Neural progenitor cell (in vitro differentiated cells): ENCODE measurements around the gene RBFOX1. TPM values are rescaled to one million over a fixed set of nuclear protein-coding genes. Genes with fewer than 3 reads are reported as not detected.

ENCODE experiments used
- DNase-seq: peaks from one replicate; pipeline ENCODE4 v3.0.0-alpha.2; 2016; ENCODE audit warnings: low spot score
- H2AFZ ChIP-seq: fragments of 200-600 bp; sonication (generic); replicated peaks from 2 replicates; pipeline ENCODE4 v1.6.1; 2016; ENCODE audit warnings: antibody characterized with exemption
- H3F3A ChIP-seq: fragments of 200-600 bp; sonication (generic); 2 replicates; pipeline ENCODE4 v1.6.1; 2016; ENCODE audit warnings: antibody characterized with exemption, low read depth
- H3K27ac ChIP-seq: fragments of 200-600 bp; sonication (generic); 2 replicates; pipeline ENCODE4 v1.5.1; 2016; ENCODE audit warnings: mild to moderate bottlenecking
- H3K27me3 ChIP-seq: fragments of 200-600 bp; sonication (generic); 2 replicates; pipeline ENCODE4 v1.6.1; 2016; ENCODE audit warnings: mild to moderate bottlenecking, moderate library complexity
- H3K36me3 ChIP-seq: fragments of 200-600 bp; sonication (generic); 2 replicates; pipeline ENCODE4 v1.5.1; 2016
- H3K4me1 ChIP-seq: fragments of 200-600 bp; sonication (generic); 2 replicates; pipeline ENCODE4 v1.6.1; 2016; ENCODE audit warnings: mixed run types
- H3K4me2 ChIP-seq: fragments of 200-600 bp; sonication (generic); 2 replicates; pipeline ENCODE4 v1.6.1; 2016
- H3K4me3 ChIP-seq: fragments of 200-600 bp; sonication (generic); 2 replicates; pipeline ENCODE4 v1.5.1; 2016
- H3K79me2 ChIP-seq: fragments of 200-600 bp; sonication (generic); 2 replicates; pipeline ENCODE4 v1.6.1; 2016; ENCODE audit warnings: low read depth
- H3K9ac ChIP-seq: fragments of 200-600 bp; sonication (generic); 2 replicates; pipeline ENCODE4 v1.6.1; 2016
- H3K9me3 ChIP-seq: fragments of 200-600 bp; sonication (generic); 2 replicates; pipeline ENCODE4 v1.5.1; 2016; ENCODE audit warnings: low read depth
- H4K20me1 ChIP-seq: fragments of 200-600 bp; sonication (generic); 2 replicates; pipeline ENCODE4 v1.6.1; 2016; ENCODE audit warnings: low read depth
- H3K27ac Mint-ChIP-seq: 3 replicates; pipeline ENCODE4 v1.8.0; 2021; ENCODE audit warnings: mixed read lengths
- H3K27me3 Mint-ChIP-seq: 2 replicates; pipeline ENCODE4 v1.8.0; 2022; ENCODE audit warnings: low read depth, mild to moderate bottlenecking, inconsistent platforms, moderate library complexity, mixed read lengths; ENCODE audit not compliant: insufficient read depth
- H3K36me3 Mint-ChIP-seq: 3 replicates; pipeline ENCODE4 v1.8.0; 2021; ENCODE audit warnings: mixed read lengths
- H3K4me1 Mint-ChIP-seq: 3 replicates; pipeline ENCODE4 v1.8.0; 2021; ENCODE audit warnings: mixed read lengths
- H3K4me3 Mint-ChIP-seq: 3 replicates; pipeline ENCODE4 v1.8.0; 2021; ENCODE audit warnings: mild to moderate bottlenecking, moderate library complexity, mixed read lengths
- H3K9me3 Mint-ChIP-seq: 3 replicates; pipeline ENCODE4 v1.8.0; 2020; ENCODE audit warnings: mixed read lengths
- CTCF ChIP-seq: fragments of 200-600 bp; sonication (generic); IDR thresholded peaks from 2 replicates; pipeline ENCODE4 v1.5.1; 2017; ENCODE audit warnings: antibody characterized with exemption, mild to moderate bottlenecking
- EZH2 ChIP-seq: fragments of 200-600 bp; sonication (generic); IDR thresholded peaks from 2 replicates; pipeline ENCODE4 v1.6.1; 2017; ENCODE audit warnings: antibody characterized with exemption, mild to moderate bottlenecking, moderate library complexity
- EZH2phosphoT487 ChIP-seq: fragments of 200-600 bp; sonication (generic); IDR thresholded peaks from 2 replicates; pipeline ENCODE4 v1.6.1; 2017; ENCODE audit warnings: antibody characterized with exemption
- total RNA-seq: library from RNA; depleted of rRNA; stranded (reverse); fragments of >200 nt; gene quantifications from 2 replicates; pipeline ENCODE4 v1.2.3, GENCODE V29; 2015; ENCODE audit warnings: low replicate concordance

The RBFOX1 gene
- total RNA-seq, 1 donor from 2014 or later = 1.2 TPM

- no peak overlapping the region for H3K4me2 ChIP-seq
- no peak overlapping the region for H3K27ac ChIP-seq
- TF ChIP-seq EZH2 = no peak
- no peak for TF ChIP-seq CTCF
- no peak for TF ChIP-seq EZH2phosphoT487
- no peak for DNase-seq
- no peak overlapping the region for H3K4me3 ChIP-seq
- no peaks in the 10 kb centered on the region for H3K27me3 ChIP-seq
- Mint-ChIP-seq H3K4me3 (no peak overlapping the region), H3K4me1 (no peaks in the 10 kb centered on the region), H3K27ac (no peak overlapping the region), H3K36me3 (peaks cover 3% of the 10 kb centered on the region), H3K27me3 (peaks cover 4% of the 10 kb centered on the region), H3K9me3 (peaks cover 14% of the 10 kb centered on the region)
- H4K20me1 ChIP-seq = no peaks in the 10 kb centered on the region
- H3K36me3 ChIP-seq = no peaks in the 10 kb centered on the region
- H3K4me1 ChIP-seq = no peaks in the 10 kb centered on the region
- no peaks in the 10 kb centered on the region for H3K9me3 ChIP-seq
- H3K9ac ChIP-seq = no peak overlapping the region
- H3K79me2 ChIP-seq = no peaks in the 10 kb centered on the region
- H3F3A ChIP-seq = no peaks in the 10 kb centered on the region
- no peak overlapping the region for H2AFZ ChIP-seq
Observed at GRCh38 chr16:7289299-7289698, 43.3 kb upstream of the RBFOX1 start.

DNA sequence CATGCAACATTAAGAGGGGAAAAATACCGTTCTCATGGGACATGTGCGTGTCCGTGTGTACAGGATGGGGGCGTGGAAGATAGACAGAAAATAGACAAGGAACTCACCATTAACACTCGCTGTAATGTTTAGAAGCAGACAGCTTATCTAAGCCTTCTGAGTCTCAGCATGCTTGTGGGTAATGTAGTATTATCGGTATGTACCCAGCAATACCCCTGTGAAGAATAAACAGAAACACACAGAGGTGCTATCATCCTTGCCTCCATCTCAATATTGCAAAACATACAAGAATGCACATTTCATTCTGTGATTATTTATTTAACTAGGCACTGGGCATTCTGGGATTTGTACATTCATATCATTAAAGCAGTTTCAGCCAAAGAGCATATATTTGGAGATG is 42.0 kb upstream of the RBFOX1 start:
- Histone ChIP-seq H3K9ac (no peak overlapping the region), H3K27ac (no peak overlapping the region), H3K27me3 (no peaks in the 10 kb centered on the region), H3K9me3 (no peaks in the 10 kb centered on the region), H3K79me2 (no peaks in the 10 kb centered on the region), H4K20me1 (no peaks in the 10 kb centered on the region), H3K36me3 (no peaks in the 10 kb centered on the region), H3F3A (no peaks in the 10 kb centered on the region), H2AFZ (no peak overlapping the region), H3K4me1 (no peaks in the 10 kb centered on the region), H3K4me2 (no peak overlapping the region), H3K4me3 (no peak overlapping the region)
- peaks cover 2% of the 10 kb centered on the region for H3K27me3 Mint-ChIP-seq
- no peak overlapping the region for H3K4me3 Mint-ChIP-seq
- TF ChIP-seq EZH2 (no peak), EZH2phosphoT487 (no peak), CTCF (no peak)
- no peak for DNase-seq
- H3K36me3 Mint-ChIP-seq = no peaks in the 10 kb centered on the region
- peaks cover 6% of the 10 kb centered on the region for H3K9me3 Mint-ChIP-seq
- H3K4me1 Mint-ChIP-seq = no peaks in the 10 kb centered on the region
- H3K27ac Mint-ChIP-seq = no peak overlapping the region

DNA sequence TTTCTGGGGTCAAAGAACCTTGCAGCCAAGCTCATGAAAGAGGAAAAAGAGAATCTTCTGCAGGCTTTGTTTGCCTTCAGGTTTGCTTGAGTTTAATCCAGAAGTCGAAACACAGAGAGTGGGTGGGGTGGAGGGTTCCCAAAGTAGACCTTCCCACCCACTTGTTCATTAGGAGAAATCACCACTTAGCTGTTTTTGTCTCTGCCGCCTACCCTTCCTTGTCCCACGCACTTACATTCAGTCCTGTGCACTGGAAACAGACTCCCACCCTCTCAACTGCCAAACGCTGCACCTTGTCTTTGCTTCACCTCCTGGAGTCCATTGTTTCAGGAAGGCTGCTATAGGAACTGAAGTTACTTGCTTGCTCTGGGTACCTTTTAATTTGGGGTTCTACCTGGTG is 38.6 kb upstream of the RBFOX1 start:
- H3K27me3 ChIP-seq = no peaks in the 10 kb centered on the region
- no peak overlapping the region for H3K4me3 Mint-ChIP-seq
- no peaks in the 10 kb centered on the region for H3K36me3 Mint-ChIP-seq
- H3K4me3 ChIP-seq = no peak overlapping the region
- H3K27ac Mint-ChIP-seq = no peak overlapping the region
- H3K9me3 Mint-ChIP-seq = no peaks in the 10 kb centered on the region
- H4K20me1 ChIP-seq = no peaks in the 10 kb centered on the region
- H3K9me3 ChIP-seq = no peaks in the 10 kb centered on the region
- H2AFZ ChIP-seq = no peak overlapping the region
- TF ChIP-seq EZH2phosphoT487 = no peak
- no peak for TF ChIP-seq EZH2
- no peak for TF ChIP-seq CTCF
- no peaks in the 10 kb centered on the region for H3K36me3 ChIP-seq
- H3F3A ChIP-seq = no peaks in the 10 kb centered on the region
- H3K79me2 ChIP-seq = no peaks in the 10 kb centered on the region
- H3K27ac ChIP-seq = no peak overlapping the region
- H3K4me2 ChIP-seq = no peak overlapping the region
- H3K9ac ChIP-seq = no peak overlapping the region
- no peaks in the 10 kb centered on the region for H3K4me1 ChIP-seq
- H3K27me3 Mint-ChIP-seq = peaks cover 2% of the 10 kb centered on the region
- no peak for DNase-seq
- H3K4me1 Mint-ChIP-seq = no peaks in the 10 kb centered on the region
